Left forelimb (tissue), 1 donor: ENCODE data around the gene CD84.
"Not testable (repeated sequence)": the region's sequence is repeated elsewhere in the genome, so short reads cannot be mapped to it uniquely, and the experiment has no call there.

Experiments used
- DNase-seq: peaks from one replicate; pipeline ENCODE4 v3.0.0-alpha.2; 2018; ENCODE audit warnings: low spot score

CD84 gene

DNA sequence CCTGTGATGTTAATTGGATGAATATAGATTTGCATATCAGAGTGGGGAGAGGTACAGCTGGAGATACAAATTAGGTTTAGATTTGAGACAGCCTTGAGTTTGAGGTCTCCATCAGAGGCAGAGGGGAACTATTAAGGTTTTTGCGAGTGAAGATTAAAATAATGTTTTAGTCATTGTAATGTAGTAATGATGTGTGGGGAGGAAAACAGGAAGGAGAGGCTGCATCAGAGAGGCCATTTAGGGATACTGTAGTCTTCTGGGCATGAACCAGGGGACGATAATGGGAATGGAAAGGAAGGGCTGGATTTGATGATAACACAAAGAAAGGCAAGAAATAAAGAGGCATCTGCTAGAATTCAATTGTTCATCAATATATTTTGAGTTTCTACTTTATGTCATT is 9.5 kb downstream of the CD84 start:
- no peak for DNase-seq

DNA sequence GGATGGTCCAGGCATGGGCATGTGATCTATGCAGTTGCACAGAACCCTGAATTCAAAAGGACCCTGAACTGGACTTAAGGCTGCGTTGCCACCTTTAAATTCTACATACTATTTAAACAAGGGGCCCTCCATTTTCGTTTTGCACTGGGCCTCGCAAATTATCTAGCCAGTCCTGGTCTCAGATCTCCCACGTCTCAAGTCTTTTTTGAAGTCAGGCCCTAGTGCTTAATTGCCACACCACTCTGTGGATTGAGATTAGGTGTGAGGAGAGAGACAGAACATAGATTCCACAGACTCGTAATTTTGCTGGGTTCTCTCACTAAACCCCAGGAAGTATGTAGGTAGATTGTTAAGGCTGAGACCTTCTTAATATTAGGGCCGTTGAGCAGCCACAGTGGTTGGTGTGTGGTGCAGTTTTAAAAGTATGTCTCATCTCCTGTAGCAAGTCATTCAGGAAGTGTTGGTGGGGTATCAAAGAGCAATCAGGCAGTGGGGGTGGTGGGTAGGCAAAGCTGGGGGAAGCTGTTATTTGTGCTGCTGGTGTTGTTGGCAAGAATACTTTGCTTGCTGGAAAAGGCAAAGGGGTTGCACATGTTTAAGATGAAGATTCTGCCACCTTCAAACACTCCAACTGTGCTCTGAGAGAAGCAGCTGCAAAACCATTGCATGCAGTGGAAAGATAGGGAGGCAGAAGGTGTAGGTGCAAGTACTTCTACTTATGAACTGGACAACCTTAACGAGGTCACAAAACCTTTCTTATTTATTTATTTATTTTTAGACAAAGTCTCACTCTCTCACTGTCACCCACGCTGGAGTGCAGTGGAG is 11.2 kb downstream of the CD84 start:
- DNase-seq = no peak

DNA sequence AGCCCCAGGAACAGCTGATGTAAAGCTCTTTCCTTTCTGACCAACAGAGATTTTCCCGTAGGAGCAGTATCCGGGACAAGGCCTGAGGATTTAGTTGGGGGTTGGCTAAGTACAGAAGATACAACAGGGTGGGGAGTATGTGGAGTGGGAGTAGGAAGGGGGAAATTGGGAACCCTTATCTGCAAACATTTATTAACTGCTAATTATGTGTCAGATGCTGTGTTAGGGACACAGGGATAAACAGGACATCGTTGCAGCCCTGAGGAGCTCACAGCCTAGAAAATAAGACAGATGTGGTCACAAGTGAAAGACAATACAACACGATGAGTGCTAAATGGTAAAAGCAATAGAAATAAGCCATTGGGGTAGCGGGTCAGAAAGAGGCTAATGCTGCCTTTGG is 12.0 kb downstream of the CD84 start:
- no peak for DNase-seq

DNA sequence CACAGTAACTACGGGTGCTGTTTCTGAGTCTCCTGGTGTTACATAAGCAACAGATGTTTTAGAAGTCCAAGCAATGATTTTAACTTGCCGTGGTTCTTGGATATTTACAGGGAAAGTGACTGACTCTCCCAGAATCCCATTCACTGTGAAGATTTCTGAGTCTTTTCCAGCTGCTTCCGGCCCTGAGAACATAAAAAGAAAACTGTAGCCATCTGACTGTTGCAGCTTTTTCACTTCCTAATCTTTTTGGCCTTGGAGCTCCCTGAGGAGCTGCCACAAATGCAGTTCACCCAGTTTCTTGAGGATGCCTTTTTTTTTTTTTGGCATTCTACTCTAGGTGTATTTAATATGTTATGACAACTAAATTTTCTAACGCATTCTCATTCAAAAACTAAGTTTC is 13.7 kb downstream of the CD84 start:
- DNase-seq = no peak

DNA sequence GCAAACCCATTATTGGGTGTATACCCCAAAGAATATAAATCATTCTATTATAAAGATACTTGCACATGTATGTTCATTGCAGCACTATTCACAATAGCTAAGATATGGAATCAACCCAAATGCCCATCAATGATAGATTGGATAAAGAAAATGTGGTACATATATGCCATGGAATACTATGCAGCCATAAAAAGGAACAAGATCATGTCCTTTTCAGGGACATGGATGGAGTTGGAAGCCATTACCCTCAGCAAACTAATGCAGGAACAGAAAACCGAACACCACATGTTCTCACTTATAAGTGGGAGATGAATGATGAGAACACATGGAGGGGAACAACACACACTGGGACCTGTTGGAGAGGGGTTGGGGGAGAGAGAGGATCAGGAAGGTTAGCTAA is 16.1 kb downstream of the CD84 start:
- DNase-seq = not testable (repeated sequence)

DNA sequence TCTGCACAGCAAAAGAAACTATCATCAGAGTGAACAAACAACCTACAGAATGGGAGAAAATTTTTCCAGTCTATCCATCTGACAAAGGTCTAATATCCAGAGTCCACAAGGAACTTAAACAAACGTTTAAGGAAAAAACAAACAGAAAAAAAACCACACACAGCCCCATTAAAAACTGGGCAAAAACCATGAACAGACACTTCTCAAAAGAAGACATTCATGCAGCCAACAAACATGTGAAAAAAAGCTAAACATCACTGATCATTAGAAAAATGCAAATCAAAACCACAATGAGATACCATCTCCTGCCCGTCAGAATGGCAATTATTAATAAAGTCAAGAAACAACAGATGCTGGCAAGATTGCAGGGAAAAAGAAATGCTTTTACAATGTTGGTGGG is 16.6 kb downstream of the CD84 start:
- not testable (repeated sequence) for DNase-seq

DNA sequence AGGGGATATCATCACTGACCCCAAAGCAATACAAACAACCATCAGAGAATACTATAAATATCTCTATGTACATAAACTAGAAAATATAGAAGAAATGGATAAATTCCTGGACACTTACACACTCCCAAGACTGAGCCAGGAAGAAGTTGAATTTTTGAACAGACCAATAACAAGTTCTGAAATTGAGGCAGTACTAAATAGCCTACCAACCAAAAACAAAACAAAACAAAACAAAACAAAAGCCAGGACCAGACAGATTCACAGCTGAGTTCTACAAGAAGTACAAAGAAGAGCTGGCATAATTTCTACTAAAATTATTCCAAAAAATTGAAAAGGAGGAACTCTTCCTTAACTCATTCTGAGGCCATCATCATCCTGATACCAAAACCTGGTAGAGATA is 18.5 kb downstream of the CD84 start:
- DNase-seq = no peak

DNA sequence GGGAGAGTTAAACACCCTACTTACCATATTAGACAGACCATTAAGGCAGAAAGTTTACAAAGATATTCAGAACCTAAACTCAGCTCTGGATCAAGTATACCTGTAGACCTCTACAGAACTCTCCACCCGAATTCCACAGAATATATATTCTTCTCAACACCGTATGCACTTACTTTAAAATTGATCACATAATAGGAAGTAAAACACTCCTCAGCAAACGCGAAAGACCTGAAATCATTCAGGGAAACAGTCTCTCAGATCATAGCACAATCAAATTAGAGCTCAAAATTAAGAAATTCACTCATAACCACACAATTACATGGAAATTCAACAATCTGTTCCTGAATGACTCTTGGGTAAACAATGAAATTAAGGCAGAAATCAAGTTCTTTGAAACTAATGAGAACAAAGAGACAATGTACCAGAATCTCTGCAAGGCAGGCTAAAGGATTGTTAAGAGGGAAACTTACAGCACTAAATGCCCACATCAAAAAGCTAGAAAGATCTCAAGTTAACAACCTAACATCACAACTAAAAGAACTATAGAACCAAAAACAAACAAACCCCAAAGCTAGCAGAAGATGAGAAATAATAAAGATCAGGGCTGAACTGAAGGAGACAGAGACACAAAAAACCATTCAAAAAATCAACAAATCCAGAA is 19.1 kb downstream of the CD84 start:
- no peak for DNase-seq

DNA sequence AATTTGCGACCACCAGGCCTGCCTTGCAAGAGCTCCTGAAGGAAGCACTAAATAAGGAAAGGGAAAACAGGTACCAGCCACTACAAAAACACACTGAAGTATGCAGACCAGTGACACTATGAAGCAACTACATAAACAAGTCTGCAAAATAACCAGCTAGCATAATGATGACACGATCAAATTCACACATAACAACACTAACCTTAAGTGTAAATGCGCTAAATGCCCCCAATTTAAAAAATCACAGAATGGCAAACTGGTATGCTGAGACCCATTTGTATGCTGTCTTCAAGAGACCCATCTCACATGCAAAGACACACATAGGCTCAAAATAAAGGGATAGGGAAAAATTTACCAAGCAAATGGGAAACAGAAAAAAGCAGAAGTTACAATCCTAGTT is 19.9 kb downstream of the CD84 start:
- DNase-seq = not testable (repeated sequence)

DNA sequence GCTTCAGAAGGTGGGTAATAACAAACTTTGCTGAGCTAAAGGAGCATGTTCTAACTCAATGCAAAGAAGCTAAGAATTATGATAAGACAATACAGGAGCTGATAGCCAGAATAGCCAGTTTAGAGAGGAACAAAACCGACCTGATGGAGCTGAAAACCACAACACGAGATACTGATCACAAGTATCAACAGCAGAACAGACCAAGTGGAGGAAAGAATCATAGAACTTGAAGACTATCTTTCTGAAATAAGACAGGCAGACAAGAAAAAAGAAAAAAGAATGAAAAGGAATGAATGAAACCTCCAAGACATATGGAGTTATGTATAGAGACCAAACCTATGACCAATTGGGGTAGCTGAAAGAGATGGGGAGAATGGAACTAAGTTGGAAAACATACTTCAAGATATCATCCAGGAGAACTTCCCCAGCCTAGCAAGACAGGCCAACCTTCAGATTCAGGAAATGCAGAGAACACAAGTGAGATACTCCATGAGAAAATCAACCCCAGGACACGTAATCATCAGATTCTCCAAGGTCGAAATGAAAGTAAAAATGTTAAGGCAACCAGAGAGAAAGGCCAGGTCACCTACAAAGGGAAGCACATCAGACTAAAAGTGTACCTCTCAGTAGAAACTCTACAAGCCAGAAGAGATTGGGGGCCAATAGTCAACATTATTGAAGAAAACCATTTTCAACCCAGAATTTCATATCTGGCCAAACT is 20.5 kb downstream of the CD84 start:
- no peak for DNase-seq

DNA sequence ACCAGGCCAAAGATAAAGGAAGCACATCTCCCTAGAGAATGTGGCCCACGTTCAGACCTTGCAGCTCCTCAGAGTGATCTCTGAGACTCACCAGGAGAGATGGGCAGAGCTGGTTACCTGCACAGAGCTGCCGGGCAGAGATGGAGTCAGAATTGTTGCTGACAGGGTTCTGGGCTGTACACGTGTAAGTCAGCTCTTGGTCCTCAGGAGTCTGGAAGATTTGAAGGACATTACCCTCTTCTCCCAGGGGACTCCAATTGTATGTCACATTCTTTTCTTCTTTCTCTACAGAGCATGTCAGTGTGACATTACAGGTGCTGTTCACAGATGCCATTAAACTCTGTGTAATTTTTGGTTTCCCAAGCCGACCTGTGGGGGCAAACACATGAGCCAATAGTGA is 25.5 kb downstream of the CD84 start:
- no peak for DNase-seq

DNA sequence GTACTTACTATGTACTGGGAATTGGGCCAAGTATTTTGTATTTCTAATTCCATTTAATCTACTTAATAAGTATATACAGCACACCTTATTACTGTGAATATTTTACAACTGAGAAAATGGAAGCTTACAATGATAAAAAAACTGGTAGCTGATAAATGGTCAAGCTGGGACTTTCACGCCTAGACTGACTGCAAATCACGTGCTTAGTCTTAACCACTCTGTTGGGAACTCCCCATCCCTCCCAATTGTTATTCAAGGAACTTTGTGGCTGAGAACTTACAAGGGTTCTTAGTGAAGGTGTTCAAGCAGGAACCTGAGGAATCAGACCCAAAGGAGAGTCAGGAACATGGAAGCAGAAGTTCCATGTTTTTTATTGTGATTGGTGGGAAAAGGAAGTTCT is 26.9 kb downstream of the CD84 start:
- DNase-seq = no peak

DNA sequence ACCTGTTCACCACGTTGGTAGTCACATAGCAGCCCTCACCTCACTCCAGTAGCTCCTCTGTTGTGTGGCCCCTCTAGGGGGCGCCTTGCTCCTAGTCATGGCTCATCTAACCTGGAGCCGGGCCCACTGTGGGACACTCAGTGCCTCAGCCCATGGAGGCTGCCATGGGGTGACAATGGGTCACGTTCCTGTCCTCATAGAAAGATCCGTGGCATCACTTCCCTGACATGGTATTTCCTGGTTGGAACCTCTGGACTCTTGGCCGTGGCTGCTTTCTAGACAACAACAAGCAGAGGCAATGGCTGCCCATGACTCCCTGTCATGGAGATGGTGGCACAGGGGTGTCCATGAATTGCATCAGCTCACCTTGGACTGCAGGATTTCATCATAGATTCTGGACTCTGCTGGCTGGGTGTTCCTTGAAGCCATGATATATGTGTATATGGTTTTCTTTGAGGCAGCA is 28.7 kb downstream of the CD84 start:
- no peak for DNase-seq

DNA sequence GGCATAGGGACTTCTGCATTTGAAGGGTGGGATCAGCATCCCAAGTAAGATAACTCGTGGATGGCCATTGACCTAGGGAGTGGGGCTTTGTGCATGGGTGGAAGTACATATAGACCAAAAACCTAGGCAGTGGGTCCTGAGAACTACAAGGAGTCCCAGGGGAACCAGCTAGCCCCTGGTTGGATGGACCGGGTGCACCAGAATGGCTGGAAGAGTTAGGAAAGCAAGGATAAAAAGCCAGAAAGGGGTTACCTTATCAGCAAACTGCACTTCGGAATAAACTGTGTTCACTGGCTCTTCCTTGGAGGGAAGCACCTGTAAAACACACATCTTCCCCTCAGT is 29.7 kb downstream of the CD84 start:
- no peak for DNase-seq

DNA sequence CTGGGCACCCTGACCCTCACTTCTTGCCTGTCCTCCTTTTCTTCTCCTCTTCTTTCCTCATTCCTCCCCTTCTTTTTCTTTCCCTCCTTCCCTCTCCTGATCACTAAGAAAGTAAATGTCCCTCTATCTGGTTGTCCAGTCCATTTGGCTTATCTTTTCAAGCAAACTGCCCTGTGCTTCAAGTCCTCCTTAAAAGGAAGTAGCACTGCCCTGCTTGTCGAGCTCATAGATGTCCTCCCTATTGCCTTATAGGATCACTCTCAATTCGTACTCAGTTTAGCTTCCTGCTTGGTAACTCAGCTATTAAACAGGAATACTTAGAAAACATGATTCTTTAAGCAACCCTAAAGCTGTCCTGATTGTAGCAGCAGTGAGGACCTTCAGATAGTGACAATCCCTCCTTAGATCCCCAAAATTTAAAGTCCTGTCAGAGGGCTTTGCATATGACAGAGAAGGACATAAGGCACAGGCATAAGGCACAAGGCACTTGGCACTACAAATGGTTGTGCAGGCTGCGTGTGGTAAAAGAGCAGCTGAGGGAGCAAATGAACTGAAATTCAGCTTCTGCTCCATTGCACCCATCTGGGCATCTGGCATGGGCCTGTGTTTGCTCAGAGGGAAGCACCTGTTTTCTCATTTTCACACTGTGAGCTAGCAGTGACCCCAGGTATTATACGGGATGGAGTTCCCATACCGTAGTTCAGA is 30.2 kb downstream of the CD84 start:
- no peak for DNase-seq

DNA sequence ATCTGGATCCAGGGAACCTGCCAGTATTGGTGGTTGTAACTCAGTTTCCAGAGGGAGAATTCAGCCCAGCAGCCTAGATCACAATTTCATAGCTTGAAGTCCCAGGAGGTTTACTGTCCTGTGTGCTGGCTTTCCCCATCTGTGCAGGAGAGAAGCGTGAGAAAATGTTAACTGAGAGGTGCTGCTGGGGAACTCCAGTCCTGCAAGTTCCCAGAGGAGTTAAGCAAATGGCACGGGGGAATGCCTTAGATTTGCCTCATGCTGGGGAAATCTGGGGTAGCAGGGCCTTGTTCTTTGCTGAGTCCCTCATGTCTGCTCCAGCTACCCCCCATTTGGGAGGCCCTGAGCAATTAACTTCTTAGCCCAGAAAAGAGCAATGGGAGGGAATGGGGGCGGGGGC is 31.1 kb downstream of the CD84 start:
- DNase-seq = no peak

DNA sequence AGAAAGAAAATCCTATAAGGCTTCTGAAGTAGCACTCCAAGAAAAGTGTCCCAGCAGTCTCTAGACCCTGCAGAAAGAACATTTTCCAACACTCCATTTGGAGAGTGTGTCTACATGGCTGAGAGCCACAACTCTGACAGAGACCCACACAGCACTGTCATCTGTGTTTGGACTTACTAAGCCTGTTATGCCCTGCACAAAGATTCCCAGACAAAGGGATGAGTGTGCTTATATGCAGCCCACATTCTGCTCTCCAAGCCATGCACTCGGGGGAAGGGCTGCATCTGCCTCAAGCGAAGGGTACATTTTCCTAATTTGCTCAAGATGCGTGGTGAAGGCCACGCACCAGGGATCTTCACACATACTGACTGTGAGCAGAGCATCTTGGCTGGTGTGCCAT is 31.9 kb downstream of the CD84 start:
- DNase-seq = no peak

DNA sequence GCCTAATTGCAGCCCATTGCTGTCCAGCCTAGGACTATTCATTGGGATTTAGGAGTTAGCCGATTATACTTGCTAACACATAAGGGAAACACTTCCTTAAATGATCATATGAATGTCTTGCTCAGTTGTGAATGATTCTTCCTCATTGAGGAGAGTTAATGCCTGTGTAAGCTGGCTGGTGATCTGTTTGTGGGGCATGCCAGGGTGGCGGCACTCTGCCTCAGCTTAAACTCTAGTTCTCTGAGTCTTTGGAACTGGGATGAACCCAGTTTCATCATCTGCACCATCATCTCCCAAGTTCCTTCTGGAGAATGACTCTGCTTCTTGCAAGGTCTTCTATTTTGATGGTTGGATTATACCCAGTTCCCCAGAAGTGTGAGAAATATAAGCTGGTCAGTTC is 32.4 kb downstream of the CD84 start:
- DNase-seq = no peak

DNA sequence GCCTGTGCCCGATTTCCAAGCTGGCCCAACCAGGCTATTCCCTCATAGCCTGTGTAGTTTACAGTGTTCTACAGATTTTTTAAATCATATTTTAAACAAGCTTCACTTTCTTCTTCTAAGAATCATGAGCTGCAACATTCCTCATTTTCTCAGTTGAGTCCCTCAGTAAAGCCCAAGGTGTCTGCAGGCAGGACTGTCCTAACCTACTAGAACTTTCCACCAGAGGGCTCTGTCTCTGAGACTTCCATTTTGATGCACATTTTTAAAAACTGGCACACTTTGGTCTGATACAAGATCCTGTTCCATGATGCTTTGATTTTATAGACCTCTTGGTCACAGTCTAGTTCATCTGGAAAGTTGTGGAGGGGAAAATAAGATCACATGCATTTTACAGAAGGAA is 34.6 kb downstream of the CD84 start:
- DNase-seq = no peak

DNA sequence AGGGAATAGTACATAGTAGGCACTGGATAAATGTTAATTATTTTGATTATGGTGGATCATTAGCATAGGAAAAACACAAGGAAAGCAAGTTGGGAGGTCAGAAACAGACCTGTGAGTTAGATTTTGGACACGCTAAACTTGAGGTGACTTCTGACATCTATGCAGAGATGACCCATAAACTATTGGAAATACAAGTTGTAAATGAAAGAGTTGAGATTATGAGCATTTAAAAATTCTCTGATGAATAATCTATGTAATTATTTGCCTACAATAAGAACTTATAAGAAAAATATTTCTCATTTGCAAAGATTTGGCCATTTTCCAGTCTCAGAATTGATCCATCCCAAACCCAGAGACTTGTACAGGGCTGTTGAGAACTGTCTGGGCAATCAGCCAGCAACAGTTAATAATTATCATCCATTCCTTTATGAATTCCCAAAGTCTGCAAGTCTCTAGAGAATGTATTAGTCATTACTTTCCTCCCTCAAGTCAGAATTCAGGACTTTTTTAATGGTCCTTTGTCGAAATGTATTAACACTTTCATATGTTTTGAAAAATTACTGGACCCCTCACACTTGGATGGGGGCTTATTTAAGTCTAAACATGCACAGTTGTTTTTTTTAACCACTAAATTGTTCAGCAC is 36.9 kb downstream of the CD84 start:
- DNase-seq = no peak

DNA sequence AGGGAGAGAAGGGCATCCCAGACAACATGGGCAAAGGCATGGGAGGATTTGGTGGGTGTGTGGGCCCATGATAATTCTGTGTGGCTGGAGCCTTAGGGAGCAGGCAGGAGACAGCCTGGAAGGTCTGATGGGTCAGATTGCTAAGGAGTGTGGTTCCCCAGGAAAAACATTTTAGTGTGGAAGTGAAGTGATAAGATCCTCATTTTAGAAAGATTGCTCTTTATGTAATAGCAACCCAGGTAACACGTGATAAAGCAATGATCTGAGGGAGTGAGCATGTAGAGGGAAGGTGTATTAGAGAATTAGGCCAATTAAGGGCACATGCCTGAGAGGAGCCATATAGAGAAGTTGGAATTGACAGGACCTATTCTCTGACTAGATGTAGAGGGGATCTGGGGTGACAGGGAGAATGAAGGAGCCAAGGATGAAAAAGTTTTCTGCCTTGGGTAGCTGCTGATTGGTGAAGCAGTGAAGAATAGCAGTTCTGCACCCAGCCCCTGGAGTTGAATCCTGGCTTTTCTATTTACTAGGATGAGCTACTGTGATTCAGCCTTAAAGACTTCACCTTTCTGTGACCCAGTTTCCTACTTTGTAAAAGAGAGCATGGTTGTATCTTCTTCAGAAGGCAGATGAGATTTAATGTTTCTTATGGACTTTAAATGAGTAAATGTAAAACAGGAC is 37.5 kb downstream of the CD84 start:
- no peak for DNase-seq

DNA sequence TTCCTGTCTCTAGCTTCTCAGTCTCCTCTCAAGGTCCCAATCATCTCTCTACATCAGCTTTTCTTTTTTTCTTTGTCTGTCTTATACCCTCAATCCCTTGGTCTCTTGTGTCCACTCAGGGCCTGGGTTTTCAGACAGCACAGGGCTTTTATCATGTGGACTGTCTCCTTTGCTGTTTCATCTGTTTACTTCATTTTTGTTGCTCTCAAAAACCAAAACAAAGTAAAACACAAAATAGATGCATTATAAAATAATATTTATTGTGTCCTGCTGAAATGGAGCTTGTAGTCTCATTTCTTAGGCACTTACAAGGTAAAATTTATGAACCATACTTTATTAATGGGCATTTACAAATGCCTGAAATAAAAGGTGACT is 38.5 kb downstream of the CD84 start:
- DNase-seq = no peak
